ENCODE measurements around the gene MRFAP1L1.
"Not testable (repeated sequence)": the region's sequence is repeated elsewhere in the genome, so short reads cannot be mapped to it uniquely, and the experiment has no call there.

The MRFAP1L1 gene

DNA sequence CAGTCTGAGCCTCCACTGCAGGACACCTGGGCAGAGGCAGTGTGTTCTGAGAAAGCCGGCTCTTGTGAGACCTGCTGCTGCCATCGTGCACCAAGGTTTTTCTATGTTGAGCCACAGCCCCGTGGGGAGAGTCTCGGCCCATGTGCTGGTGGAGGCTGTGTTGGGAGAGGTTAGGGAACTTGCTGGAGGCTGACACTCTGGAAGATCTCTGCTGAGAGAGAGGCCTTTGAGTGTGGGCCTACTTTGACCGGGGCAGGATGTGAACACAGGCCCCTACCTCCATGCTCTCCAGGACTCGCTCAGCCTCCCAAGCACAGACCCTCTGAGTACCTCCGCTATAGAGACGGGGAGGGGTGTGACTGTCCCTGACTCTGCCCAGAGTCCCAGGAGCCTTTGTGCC lies 17.3 kb downstream of the MRFAP1L1 start:
- in situ Hi-C loops (cut with MboI; ENCODE audit: low sequenced_read_pairs), result no loop called here

- in situ Hi-C loops (cut with MboI; ENCODE audit: low sequenced_read_pairs), result no loop called here
These were observed 20.1 kb downstream of the MRFAP1L1 start for GRCh38 chr4:6689506-6689960.

- in situ Hi-C loops (cut with MboI; ENCODE audit: low sequenced_read_pairs), result no loop called here
These were observed 20.7 kb downstream of the MRFAP1L1 start for GRCh38 chr4:6688879-6689505.

DNA sequence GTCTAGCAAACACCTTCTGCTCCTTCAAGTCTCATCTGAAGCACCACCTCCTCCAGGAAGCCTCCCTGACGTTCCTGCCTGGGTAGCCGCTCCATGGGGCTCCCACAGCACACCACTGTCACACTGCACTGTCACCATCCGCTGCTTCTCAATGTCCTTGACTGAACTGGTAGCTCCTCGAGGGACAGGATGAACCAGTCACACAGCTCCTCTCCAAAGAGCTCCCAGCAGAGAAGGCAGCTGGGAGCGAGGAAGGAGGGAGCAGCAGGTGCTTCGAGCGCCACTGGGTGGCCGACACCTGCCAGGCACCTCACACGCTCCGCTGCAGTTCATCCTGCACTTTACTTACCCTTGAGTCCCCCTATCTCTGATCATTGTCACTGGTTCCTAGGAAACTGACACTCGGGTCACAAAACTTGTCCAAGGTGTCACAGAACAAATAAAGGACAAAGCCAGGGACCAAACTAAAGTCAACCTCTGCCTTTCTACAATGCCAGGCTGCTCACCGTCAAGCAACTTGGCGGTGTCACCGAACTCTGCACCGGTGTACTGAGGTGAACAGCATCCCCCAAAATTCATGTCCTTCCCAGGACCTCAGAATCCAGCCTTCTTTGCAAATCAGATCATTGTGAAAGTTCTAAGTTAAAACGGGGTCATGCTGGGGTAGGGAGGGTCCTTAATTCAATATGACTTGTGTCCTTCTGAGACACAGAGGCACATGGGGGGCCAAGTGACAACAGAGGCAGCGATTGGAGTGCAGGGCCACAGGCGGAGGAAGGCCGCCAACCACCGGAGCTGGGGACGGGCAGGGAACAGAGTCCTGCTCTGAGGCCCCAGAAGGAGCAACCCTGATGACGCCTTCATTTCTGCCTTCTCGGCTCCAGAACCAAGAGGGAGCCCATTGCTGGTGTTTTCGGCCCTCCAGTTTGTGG lies 21.5 kb downstream of the MRFAP1L1 start:
- in situ Hi-C loops (cut with MboI; ENCODE audit: low sequenced_read_pairs), result no loop called here

- in situ Hi-C loops (cut with MboI; ENCODE audit: low sequenced_read_pairs), result no loop called here
These were observed 23.4 kb downstream of the MRFAP1L1 start for GRCh38 chr4:6686104-6686787.

- in situ Hi-C loops (cut with MboI; ENCODE audit: low sequenced_read_pairs), result no loop called here
These were observed 25.0 kb downstream of the MRFAP1L1 start for GRCh38 chr4:6684656-6685055.

GRCh38 chr4:6682862-6683590 lies 26.6 kb downstream of the MRFAP1L1 start:
- in situ Hi-C loops (cut with MboI; ENCODE audit: low sequenced_read_pairs), result no loop called here

DNA sequence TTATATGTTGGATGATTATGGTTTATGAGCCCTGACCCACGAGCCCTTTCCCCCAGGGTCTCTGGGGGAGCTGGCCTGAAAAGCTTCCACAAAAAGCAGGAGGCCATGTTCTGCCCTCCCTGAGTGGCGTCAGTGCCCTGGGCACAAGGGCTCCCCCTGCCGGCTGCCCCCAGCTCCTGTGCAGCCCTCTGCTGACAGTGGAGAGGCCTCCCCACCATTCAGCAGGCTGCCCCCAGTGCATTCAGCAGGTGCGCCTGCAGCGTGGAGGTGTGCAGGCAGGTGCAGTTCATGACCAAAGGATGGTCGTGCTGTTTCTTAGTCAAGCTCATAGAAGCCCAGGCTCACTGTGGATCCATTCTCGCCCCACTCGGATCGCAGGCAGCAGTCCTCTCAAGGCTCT lies 28.5 kb downstream of the MRFAP1L1 start:
- in situ Hi-C loops (cut with MboI; ENCODE audit: low sequenced_read_pairs), result no loop called here

GRCh38 chr4:6680372-6681034 lies 29.2 kb downstream of the MRFAP1L1 start:
- in situ Hi-C loops (cut with MboI; ENCODE audit: low sequenced_read_pairs), result no loop called here

DNA sequence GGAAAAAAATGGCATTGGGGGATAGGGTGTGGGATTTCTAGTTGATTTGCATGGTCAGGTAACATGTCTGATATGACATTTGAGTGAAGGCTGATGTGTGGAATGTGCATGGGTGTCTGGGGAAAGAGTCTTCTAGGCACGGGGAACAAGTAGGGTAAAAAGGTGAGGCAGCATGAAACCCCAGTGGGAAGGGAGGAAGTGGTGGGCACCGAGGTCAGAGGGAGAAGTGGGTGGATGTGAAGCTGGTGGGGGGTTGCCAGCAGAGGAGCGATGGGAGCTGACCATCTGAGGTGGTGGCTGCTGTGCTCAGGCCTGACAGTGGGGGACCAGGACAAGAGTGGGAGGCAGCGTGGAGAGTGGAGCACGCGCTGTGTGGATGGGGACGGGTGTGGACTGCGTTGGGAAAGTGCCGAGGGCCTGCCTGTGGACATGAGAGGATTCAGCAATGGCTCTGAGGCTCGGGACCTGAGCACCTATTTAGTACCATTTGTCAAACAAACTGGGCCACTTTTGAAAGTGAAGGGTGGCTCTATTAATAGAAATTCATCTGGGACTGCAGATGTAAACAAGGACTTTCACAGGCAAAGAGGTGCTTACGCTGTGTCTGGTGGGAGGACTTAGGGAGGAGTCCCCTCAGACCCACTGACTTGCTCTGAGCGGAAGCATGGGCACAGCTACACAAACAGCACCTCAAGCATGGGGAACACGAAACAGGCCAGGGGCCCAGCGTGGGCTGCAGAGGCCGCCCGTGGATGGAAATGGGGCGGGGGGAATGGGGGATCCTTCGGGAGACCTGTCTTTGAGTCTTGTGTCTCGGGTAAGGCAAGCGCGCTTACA lies 32.7 kb downstream of the MRFAP1L1 start:
- in situ Hi-C loops (cut with MboI; ENCODE audit: low sequenced_read_pairs), result no loop called here

GRCh38 chr4:6674500-6675149 lies 35.0 kb downstream of the MRFAP1L1 start:
- in situ Hi-C loops (cut with MboI; ENCODE audit: low sequenced_read_pairs), result no loop called here

- in situ Hi-C loops (cut with MboI; ENCODE audit: low sequenced_read_pairs), result no loop called here
These were observed 35.8 kb downstream of the MRFAP1L1 start for GRCh38 chr4:6673660-6674499.

- in situ Hi-C loops (cut with MboI; ENCODE audit: low sequenced_read_pairs), result not testable (repeated sequence)
These were observed 36.4 kb downstream of the MRFAP1L1 start for GRCh38 chr4:6673191-6673659.

GRCh38 chr4:6672541-6673190 lies 37.0 kb downstream of the MRFAP1L1 start:
- in situ Hi-C loops (cut with MboI; ENCODE audit: low sequenced_read_pairs), result not testable (repeated sequence)

- in situ Hi-C loops (cut with MboI; ENCODE audit: low sequenced_read_pairs), result no loop called here
These were observed 37.5 kb downstream of the MRFAP1L1 start for GRCh38 chr4:6672131-6672530.

- in situ Hi-C loops (cut with MboI; ENCODE audit: low sequenced_read_pairs), result no loop called here
These were observed 38.0 kb downstream of the MRFAP1L1 start for GRCh38 chr4:6671648-6672047.

DNA sequence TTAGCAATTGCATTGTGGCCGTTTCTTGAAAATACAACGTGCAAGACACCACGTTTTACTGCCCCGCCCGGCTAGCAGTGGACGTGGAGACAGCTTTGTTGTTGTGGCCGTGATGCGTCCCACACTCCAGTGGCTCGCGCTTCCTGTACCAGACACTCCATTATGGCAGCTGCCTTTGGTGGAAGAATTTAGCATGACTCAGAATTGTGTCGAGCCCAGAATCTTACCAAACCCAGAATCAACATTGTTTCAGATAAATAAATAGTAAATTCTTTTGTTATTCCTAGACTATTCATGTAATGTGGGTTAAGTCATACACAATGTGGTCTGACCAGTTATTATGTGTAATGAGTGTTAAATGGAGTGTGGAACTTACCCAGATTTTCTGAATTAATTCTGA lies 41.3 kb downstream of the MRFAP1L1 start:
- in situ Hi-C loops (cut with MboI; ENCODE audit: low sequenced_read_pairs), result no loop called here

GRCh38 chr4:6665320-6665654 lies 44.4 kb downstream of the MRFAP1L1 start:
- in situ Hi-C loops (cut with MboI; ENCODE audit: low sequenced_read_pairs), result no loop called here
